GM21717 (cell line): ENCODE data around the gene ABCC4.
"Not testable (repeated sequence)": the region's sequence is repeated elsewhere in the genome, so short reads cannot be mapped to it uniquely, and the experiment has no call there.

ENCODE experiments used
- ATAC-seq: cut with Tn5 transposase; IDR thresholded peaks from one replicate; pipeline ENCODE4 v1.9.1; 2021; ENCODE audit warnings: mild to moderate bottlenecking, moderate library complexity; ENCODE audit not compliant: unreplicated experiment

ABCC4 gene

GRCh38 chr13:95201814-95202651 lies 99.2 kb downstream of the ABCC4 start:
- no peak for ATAC-seq

DNA sequence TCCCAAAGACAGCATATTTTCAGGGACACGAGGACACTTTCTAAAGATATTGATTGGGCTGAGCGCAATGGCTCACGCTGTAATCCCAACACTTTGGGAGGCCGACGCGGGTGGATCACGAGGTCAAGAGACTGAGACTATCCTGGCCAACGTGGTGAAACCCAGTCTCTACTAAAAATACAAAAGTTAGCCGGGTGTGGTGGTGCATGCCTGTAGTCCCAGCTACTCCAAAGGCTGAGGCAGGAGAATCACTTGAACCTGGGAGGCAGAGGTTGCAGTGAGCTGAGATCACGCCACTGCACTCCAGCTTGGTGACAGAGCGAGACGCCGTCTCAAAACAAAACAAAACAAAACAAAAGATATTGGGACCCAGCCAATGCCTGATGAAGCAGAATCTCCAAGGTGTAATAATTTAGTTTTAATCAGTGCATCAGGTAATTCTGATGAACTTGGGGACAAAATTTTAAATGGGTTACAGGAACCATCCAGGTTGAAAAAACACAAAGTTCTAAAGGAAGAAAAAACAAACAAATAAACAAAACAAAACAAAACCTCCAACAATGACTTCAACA lies 100.8 kb downstream of the ABCC4 start:
- ATAC-seq = not testable (repeated sequence)

DNA sequence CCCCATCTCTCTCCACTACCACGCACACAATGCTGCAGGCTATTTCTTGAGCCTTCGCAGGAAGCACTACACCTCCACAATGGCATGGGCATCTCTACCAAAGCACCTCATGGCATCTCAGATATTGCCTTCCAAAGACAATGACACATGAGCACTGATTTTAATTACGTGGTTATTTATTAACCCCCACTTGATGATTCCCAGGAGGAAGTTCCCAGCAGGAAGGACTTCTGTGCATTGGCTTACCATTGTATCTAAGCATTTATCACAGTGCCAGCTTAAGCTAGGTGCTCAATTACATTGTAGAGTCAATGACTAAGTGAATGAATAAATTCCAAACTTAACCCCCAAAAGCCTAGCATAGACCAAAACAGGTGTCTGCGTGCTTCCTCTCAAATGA lies 101.4 kb downstream of the ABCC4 start:
- no peak for ATAC-seq

GRCh38 chr13:95198606-95199005 lies 102.6 kb downstream of the ABCC4 start:
- not testable (repeated sequence) for ATAC-seq

DNA sequence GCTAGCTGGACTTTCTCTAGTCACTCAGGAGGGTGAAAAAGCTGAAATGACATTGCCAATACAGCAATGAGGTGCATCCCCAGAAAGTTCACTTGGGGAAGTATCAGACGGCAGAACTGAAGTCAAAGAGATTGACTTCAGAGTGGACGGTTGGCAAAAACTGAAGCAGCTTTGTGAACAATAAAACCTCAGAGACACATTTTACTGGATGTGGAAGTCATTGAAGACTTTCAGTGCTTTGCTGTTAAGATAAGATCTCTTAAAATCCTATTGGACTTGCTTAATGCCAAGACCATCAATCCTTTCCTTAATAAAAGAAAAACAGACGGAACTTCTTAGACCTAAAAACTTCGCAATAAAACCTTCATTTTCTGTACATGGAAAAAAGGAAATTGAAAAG lies 103.7 kb downstream of the ABCC4 start:
- no peak for ATAC-seq

DNA sequence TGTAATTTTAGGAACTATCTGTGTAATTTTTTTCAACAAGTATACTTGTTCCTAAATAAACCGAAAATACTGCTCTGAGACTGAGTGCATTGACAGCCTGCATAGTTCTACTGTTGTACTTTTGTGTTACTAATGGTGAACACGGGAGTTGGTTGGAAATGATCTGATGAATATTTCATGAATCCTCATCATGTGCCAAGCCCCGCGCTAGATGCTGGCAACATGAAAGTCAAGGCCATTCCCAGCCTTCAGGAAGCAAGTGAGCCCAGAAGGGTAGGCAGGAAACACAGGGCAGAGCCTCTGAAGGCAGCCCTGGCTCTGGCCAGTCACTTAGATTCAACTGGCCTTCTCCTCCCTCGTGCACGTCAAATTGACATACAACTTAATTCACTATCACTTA lies 106.1 kb downstream of the ABCC4 start:
- ATAC-seq = no peak

DNA sequence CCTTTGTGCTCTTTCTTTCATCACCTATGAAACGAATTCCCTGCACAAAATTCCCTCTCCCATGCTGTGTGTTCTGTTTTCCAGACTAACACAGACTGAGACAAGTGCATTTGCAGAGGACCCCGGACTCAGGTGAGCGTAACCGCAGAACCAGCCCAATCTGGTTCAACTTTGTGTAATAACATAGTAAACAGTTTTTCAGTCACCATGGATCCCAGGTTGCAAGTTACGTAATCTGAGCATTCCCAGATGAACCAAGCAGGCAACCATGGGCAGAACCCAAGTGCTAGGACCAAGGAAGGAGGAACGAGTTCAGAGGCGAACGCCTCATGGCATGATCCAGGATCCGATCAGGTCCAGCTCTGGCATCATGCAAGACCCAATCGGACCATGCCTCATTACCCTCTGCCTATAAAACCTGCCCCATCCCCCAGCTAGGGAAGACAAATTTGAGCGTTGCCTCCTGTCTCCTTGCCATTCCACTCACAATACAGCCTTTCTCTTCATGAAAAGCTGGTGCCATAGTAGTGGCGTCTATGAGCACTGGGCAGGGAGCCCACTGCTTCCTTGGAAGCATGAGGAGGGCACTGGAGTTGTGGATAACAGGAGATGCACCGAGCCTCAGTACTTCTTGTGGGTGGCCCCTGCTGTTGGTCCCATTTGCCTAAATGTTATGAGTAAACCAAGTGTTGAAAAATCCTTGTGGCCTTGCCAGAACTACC lies 107.6 kb downstream of the ABCC4 start:
- ATAC-seq = no peak

DNA sequence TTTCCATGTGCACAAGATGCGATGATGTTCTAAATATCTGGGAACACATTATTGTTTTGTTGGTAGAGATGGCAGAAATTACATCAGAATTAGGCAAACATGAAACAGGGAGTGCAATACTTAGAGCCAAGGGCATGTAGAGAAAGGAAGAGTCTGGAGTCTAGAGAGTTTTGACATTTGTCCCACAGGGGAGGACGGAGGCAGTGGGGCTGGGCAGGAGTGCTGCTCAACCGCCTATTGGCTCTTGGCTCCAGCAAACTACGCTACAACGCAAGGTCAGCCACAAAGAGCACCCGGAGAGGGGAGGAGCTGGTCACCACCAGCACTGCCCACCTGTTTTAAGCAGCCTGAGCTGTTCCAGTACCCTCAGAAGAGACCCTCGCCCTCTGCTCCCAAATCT lies 108.3 kb downstream of the ABCC4 start:
- ATAC-seq = no peak

DNA sequence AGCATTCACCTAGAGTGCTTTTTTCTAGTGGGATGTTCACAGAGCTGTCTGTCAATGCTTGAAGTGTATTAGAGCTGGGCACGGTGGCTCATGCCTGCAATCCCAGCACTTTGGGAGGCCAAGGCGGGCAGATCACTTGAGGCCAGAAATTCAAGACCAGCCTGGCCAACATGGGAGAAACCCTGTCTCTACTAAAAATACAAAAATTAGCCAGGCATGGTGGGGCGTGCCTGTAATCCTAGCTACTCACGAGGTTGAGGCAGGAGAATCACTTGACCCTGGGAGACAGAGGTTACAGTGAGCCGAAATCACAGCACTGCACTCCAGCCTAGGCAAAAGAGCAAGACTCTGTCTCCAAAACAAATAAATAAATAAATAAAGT lies 108.7 kb downstream of the ABCC4 start:
- ATAC-seq = not testable (repeated sequence)

GRCh38 chr13:95191821-95192563 lies 109.3 kb downstream of the ABCC4 start:
- peak; percentile 96 for ATAC-seq

- no peak for ATAC-seq
These were observed 113.1 kb downstream of the ABCC4 start for GRCh38 chr13:95188128-95188527.

- no peak for ATAC-seq
These were observed 115.4 kb downstream of the ABCC4 start for GRCh38 chr13:95185851-95186250.

GRCh38 chr13:95185311-95185710 lies 115.9 kb downstream of the ABCC4 start:
- ATAC-seq = no peak

- ATAC-seq = no peak
These were observed 116.9 kb downstream of the ABCC4 start for GRCh38 chr13:95184317-95184716.

DNA sequence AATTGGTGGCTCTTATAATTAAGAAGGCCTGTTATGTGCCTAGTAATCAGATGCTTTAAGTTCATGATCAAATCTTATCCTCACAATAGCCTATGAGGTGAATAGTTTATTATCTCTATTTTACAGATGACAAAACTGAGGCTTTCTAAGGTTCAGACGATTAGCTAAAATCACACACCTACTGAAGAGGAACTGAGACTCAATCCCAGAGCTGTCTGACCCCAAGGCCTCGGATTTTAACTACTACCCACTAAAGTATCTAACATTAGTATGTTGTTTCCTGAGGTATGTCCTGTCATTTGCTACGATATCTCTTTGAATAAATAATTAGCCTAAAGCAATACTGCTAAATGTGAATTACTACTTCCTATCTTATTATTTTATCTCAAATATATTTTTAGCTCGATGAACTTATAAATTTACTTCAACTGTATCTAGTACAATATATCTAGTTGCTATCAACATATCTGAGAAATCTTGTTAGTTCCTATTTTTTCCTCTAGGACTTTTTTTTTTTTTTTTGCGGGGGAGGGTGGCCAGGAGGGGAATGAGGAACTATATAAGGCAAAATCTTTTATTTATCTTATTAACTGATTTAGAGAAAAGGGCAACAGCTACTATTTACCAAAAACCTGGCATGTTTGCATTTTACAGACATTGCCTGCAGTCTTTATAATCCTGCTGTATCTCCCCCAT lies 118.5 kb downstream of the ABCC4 start:
- peak; percentile 60 for ATAC-seq

GRCh38 chr13:95181586-95181985 lies 119.7 kb downstream of the ABCC4 start:
- ATAC-seq = peak; percentile 70

- no peak for ATAC-seq
These were observed 120.6 kb downstream of the ABCC4 start for GRCh38 chr13:95180513-95181245.

- no peak for ATAC-seq
These were observed 124.5 kb downstream of the ABCC4 start for GRCh38 chr13:95176611-95177259.

- ATAC-seq = no peak
These were observed 126.7 kb downstream of the ABCC4 start for GRCh38 chr13:95174517-95174916.
